GM23248 (cell line): ENCODE data around the gene LRG1.

Experiments
- EZH2 ChIP-seq: fragments of 200-600 bp; sonication (generic); IDR thresholded peaks from 2 replicates; pipeline ENCODE4 v1.6.1; 2018; ENCODE audit warnings: antibody characterized with exemption, mild to moderate bottlenecking; ENCODE audit not compliant: insufficient read depth, poor library complexity, severe bottlenecking
- EZH2phosphoT487 ChIP-seq: fragments of 200-600 bp; sonication (generic); IDR thresholded peaks from 2 replicates; pipeline ENCODE4 v1.6.1; 2018; ENCODE audit warnings: antibody characterized with exemption, moderate library complexity, mild to moderate bottlenecking, low read depth; ENCODE audit not compliant: insufficient read depth

- no peak for TF ChIP-seq EZH2phosphoT487
- no peak for TF ChIP-seq EZH2
Measured at GRCh38 chr19:4502282-4503131, 37.3 kb downstream of the LRG1 start.
